Kidney capillary endothelial cell (primary cell): ENCODE measurements around the gene PTPRM.
A peak's percentile ranks its signal among the peaks of the same experiment; 100 is the strongest.

Experiments
- DNase-seq: peaks from one replicate; pipeline ENCODE4 v3.0.0-alpha.2; 2018; ENCODE audit warnings: low spot score

The PTPRM gene

GRCh38 chr18:8400193-8400752, 833.2 kb downstream of the PTPRM start:
- DNase-seq = no peak

GRCh38 chr18:8400825-8401224, 833.7 kb downstream of the PTPRM start:
- DNase-seq = no peak

GRCh38 chr18:8401606-8402005, 834.5 kb downstream of the PTPRM start:
- no peak for DNase-seq

GRCh38 chr18:8402237-8402636, 835.1 kb downstream of the PTPRM start:
- no peak for DNase-seq

GRCh38 chr18:8403713-8404112, 836.6 kb downstream of the PTPRM start:
- no peak for DNase-seq

- DNase-seq = no peak
Measured at GRCh38 chr18:8406186-8406867, 839.2 kb downstream of the PTPRM start.

- no peak for DNase-seq
Measured at GRCh38 chr18:8406868-8407250, 839.7 kb downstream of the PTPRM start.

- no peak for DNase-seq
Measured at GRCh38 chr18:8409151-8409550, 842.0 kb downstream of the PTPRM start.

- DNase-seq = no peak
Measured at GRCh38 chr18:8411492-8411891, 844.4 kb downstream of the PTPRM start.

- no peak for DNase-seq
Measured at GRCh38 chr18:8412117-8412516, 845.0 kb downstream of the PTPRM start.

- no peak for DNase-seq
Measured at GRCh38 chr18:8413189-8413588, 846.1 kb downstream of the PTPRM start.

GRCh38 chr18:8413751-8414150, 846.6 kb downstream of the PTPRM start:
- DNase-seq = no peak

GRCh38 chr18:8416212-8417019, 849.3 kb downstream of the PTPRM start:
- peak; percentile 62 for DNase-seq

- DNase-seq = no peak
Measured at GRCh38 chr18:8422391-8422790, 855.3 kb downstream of the PTPRM start.

GRCh38 chr18:8423051-8423557, 856.0 kb downstream of the PTPRM start:
- peak; percentile 67 for DNase-seq

- no peak for DNase-seq
Measured at GRCh38 chr18:8424481-8424880, 857.4 kb downstream of the PTPRM start.

- no peak for DNase-seq
Measured at GRCh38 chr18:8424917-8425725, 858.0 kb downstream of the PTPRM start.

- no peak for DNase-seq
Measured at GRCh38 chr18:8426401-8426800, 859.3 kb downstream of the PTPRM start.

GRCh38 chr18:8427339-8427738, 860.2 kb downstream of the PTPRM start:
- DNase-seq = no peak

- DNase-seq = no peak
Measured at GRCh38 chr18:8428951-8429350, 861.8 kb downstream of the PTPRM start.

- DNase-seq = no peak
Measured at GRCh38 chr18:8431036-8431435, 863.9 kb downstream of the PTPRM start.

GRCh38 chr18:8433323-8433722, 866.2 kb downstream of the PTPRM start:
- DNase-seq = no peak
